PC-3 (cell line): Measurements from ENCODE around the gene ZNF862. TPM values are rescaled to one million over a fixed set of nuclear protein-coding genes. Genes with fewer than 3 reads are reported as not detected.

Source experiments
- ATAC-seq: fragments of 200-7000 bp; cut with Tn5 transposase; 2 replicates; pipeline ENCODE4 v1.9.1; 2020; ENCODE audit warnings: mild to moderate bottlenecking, moderate library complexity
- BruUV-seq: library from RNA; stranded (reverse); fragments of 400-500 nt; replicated peaks from 2 replicates; lab custom pipeline; 2021; lab: Mats Ljungman, UMichigan
- CTCF ChIA-PET: fragments of 300-600 bp; sonication (Branson Sonifier 250); formaldehyde crosslinking; loops from one replicate; lab custom pipeline; 2022; ENCODE audit warnings: antibody characterized with exemption; lab: Charles Lee
- POLR2A ChIA-PET: fragments of 300-600 bp; sonication (Branson Sonifier 250); formaldehyde crosslinking; loops from one replicate; lab custom pipeline; 2022; ENCODE audit warnings: antibody characterized with exemption; ENCODE audit not compliant: unreplicated experiment; lab: Charles Lee
- DNase-seq: peaks from one replicate; pipeline ENCODE4 v3.0.0-alpha.2; 2015
- H2AFZ ChIP-seq: fragments of 300-600 bp; sonication (generic); 2 replicates; pipeline ENCODE4 v1.6.0; 2016; ENCODE audit warnings: antibody characterized with exemption, low read length
- H3F3A ChIP-seq: fragments of 300-600 bp; sonication (generic); one replicate; pipeline ENCODE4 v1.6.0; 2017; ENCODE audit warnings: antibody characterized with exemption, low read length, control low read depth, mild to moderate bottlenecking; ENCODE audit not compliant: unreplicated experiment
- H3K27ac ChIP-seq: fragments of 300-600 bp; sonication (generic); 2 replicates; pipeline ENCODE4 v1.5.1; 2016; ENCODE audit warnings: mild to moderate bottlenecking, low read length
- H3K27me3 ChIP-seq: fragments of 300-600 bp; sonication (generic); 2 replicates; pipeline ENCODE4 v1.6.1; 2016; ENCODE audit warnings: low read length, mixed read lengths
- H3K36me3 ChIP-seq: fragments of 300-600 bp; sonication (generic); 2 replicates; pipeline ENCODE4 v1.6.1; 2016; ENCODE audit warnings: low read depth, mixed run types, low read length, mixed read lengths
- H3K4me1 ChIP-seq: fragments of 300-600 bp; sonication (generic); 2 replicates; pipeline ENCODE4 v1.5.1; 2016; ENCODE audit warnings: low read length; ENCODE audit not compliant: insufficient read depth
- H3K4me2 ChIP-seq: fragments of 300-600 bp; sonication (generic); 2 replicates; pipeline ENCODE4 v1.6.0; 2016; ENCODE audit warnings: low read length
- H3K4me3 ChIP-seq: fragments of 300-600 bp; sonication (generic); 2 replicates; pipeline ENCODE4 v1.5.1; 2016; ENCODE audit warnings: mild to moderate bottlenecking, low read length, mixed read lengths
- H3K79me2 ChIP-seq: fragments of 300-600 bp; sonication (generic); 2 replicates; pipeline ENCODE4 v1.6.1; 2017; ENCODE audit warnings: low read length, mixed read lengths
- H3K9ac ChIP-seq: fragments of 300-600 bp; sonication (generic); 2 replicates; pipeline ENCODE4 v1.6.0; 2016; ENCODE audit warnings: mild to moderate bottlenecking, low read length
- H3K9me2 ChIP-seq: fragments of 300-600 bp; sonication (generic); replicated peaks from 2 replicates; pipeline ENCODE4 v1.6.1; 2016; ENCODE audit warnings: mixed run types, low read length, mixed read lengths
- H3K9me3 ChIP-seq: fragments of 300-600 bp; sonication (generic); 2 replicates; pipeline ENCODE4 v1.6.1; 2016; ENCODE audit warnings: low read length, mixed read lengths
- H4K20me1 ChIP-seq: fragments of 300-600 bp; sonication (generic); 2 replicates; pipeline ENCODE4 v1.6.1; 2016; ENCODE audit warnings: low read length, mixed read lengths
- CTCF ChIP-seq: fragments of 300-600 bp; sonication (generic); conservative IDR thresholded peaks from 2 replicates; pipeline ENCODE4 v1.5.1; 2017; ENCODE audit warnings: antibody characterized with exemption, low read depth, mild to moderate bottlenecking, low read length
- EZH2 ChIP-seq: fragments of 300-600 bp; sonication (generic); IDR thresholded peaks from one replicate; pipeline ENCODE4 v1.6.1; 2017; ENCODE audit warnings: antibody characterized with exemption, mild to moderate bottlenecking, low read length; ENCODE audit not compliant: unreplicated experiment
- EZH2phosphoT487 ChIP-seq: fragments of 300-600 bp; sonication (generic); IDR thresholded peaks from 2 replicates; pipeline ENCODE4 v1.6.1; 2018; ENCODE audit warnings: mild to moderate bottlenecking, antibody characterized with exemption, low read length, borderline replicate concordance
- intact Hi-C: fragments of 100-400 bp; cut with micrococcal nuclease; formaldehyde crosslinking; loops from 2 replicates; pipeline ENCODE4 v1.9.0; 2023
- total RNA-seq: library from RNA; depleted of rRNA; stranded (reverse); fragments of >200 nt; gene quantifications from 2 replicates; pipeline ENCODE4 v1.2.3, GENCODE V29; 2014

Gene ZNF862
- total RNA-seq, 1 experiment from 2014 or later: 3.0 TPM

- Histone ChIP-seq H3K4me3 (no peak overlapping the region), H3F3A (no peaks in the 10 kb centered on the region), H4K20me1 (no peaks in the 10 kb centered on the region), H3K9ac (no peak overlapping the region), H3K9me3 (no peaks in the 10 kb centered on the region), H3K27ac (no peak overlapping the region), H2AFZ (no peak overlapping the region), H3K9me2 (no peaks in the 10 kb centered on the region), H3K4me2 (no peak overlapping the region), H3K4me1 (peaks cover 9% of the 10 kb centered on the region), H3K36me3 (no peaks in the 10 kb centered on the region), H3K79me2 (peaks cover 5% of the 10 kb centered on the region; the same call in 1 of the 2 replicates), H3K27me3 (no peaks in the 10 kb centered on the region)
- CTCF ChIA-PET: no interaction called here
- POLR2A ChIA-PET: no interaction called here
- TF ChIP-seq EZH2phosphoT487 (no peak), EZH2 (no peak), CTCF (no peak)
- ATAC-seq (no peak), DNase-seq (no peak)
- BruUV-seq: no TSS peak
- intact Hi-C loops: no loop called here
These were observed 31.7 kb downstream of the ZNF862 start for GRCh38 chr7:149869867-149870266.

GRCh38 chr7:149870274-149870673 lies 32.1 kb downstream of the ZNF862 start:
- Histone ChIP-seq H3F3A (no peaks in the 10 kb centered on the region), H3K9me3 (no peaks in the 10 kb centered on the region), H3K36me3 (no peaks in the 10 kb centered on the region), H4K20me1 (no peaks in the 10 kb centered on the region), H3K4me3 (no peak overlapping the region), H3K27me3 (no peaks in the 10 kb centered on the region), H3K9me2 (no peaks in the 10 kb centered on the region), H2AFZ (no peak overlapping the region), H3K4me1 (peaks cover 13% of the 10 kb centered on the region), H3K4me2 (no peak overlapping the region), H3K79me2 (peaks cover 9% of the 10 kb centered on the region; the same call in 1 of the 2 replicates), H3K27ac (no peak overlapping the region), H3K9ac (no peak overlapping the region)
- POLR2A ChIA-PET: no interaction called here
- intact Hi-C loops: no loop called here
- no TSS peak for BruUV-seq
- no peak for TF ChIP-seq EZH2phosphoT487
- no peak for TF ChIP-seq EZH2
- TF ChIP-seq CTCF: no peak
- ATAC-seq (no peak), DNase-seq (no peak)
- CTCF ChIA-PET: no interaction called here

- H3K4me3 ChIP-seq: no peak overlapping the region
- H3K27me3 ChIP-seq: no peaks in the 10 kb centered on the region
- ChIA-PET POLR2A (no interaction called here), CTCF (no interaction called here)
- peaks cover 12% of the 10 kb centered on the region; the same call in 1 of the 2 replicates for H3K79me2 ChIP-seq
- H2AFZ ChIP-seq: no peak overlapping the region
- H3K4me2 ChIP-seq: no peak overlapping the region
- no peaks in the 10 kb centered on the region for H3K9me2 ChIP-seq
- no peaks in the 10 kb centered on the region for H3F3A ChIP-seq
- DNase-seq: no peak
- H3K9me3 ChIP-seq: no peaks in the 10 kb centered on the region
- BruUV-seq: no TSS peak
- intact Hi-C loops: no loop called here
- ATAC-seq: no peak
- peaks cover 16% of the 10 kb centered on the region for H3K4me1 ChIP-seq
- no peak overlapping the region for H3K9ac ChIP-seq
- no peaks in the 10 kb centered on the region for H3K36me3 ChIP-seq
- TF ChIP-seq EZH2 (no peak), CTCF (no peak), EZH2phosphoT487 (no peak)
- no peak overlapping the region for H3K27ac ChIP-seq
- H4K20me1 ChIP-seq: no peaks in the 10 kb centered on the region
These were observed 32.7 kb downstream of the ZNF862 start for GRCh38 chr7:149870701-149871483.
